ENCODE data around the gene POFUT1.

POFUT1 gene

DNA sequence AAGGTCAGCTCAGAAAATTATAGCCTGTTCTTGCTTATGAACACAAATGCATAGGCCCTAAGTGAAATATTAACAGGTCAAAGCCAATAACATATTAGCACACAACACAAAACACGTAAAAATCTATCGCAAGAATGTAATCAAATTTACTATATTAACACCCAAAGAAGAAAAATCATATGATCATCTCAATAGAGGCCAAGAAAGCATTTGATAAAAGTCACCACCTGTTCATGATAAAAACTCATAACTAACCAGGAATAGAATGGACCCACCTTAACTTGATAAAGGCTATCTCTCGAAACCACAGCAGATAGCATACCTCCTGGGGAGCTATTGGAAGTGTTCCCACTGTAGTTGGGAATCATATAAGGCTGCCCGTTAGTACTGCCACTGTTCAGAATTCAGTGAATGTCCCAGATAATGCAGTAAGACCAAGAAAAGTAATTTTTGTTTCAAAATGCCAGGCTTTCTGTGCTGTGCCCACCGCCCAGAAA is 21.6 kb downstream of the POFUT1 start:
- Histone ChIP-seq H3K9ac (ENCODE audit: low read depth, low read length) (no peak overlapping the region), H3K27ac (ENCODE audit: low read depth, low read length) (no peak overlapping the region), H3K36me3 (ENCODE audit: insufficient read depth, low read length) (peaks cover 86% of the 10 kb centered on the region), H3K27me3 (ENCODE audit: insufficient read depth, low read length) (no peaks in the 10 kb centered on the region), H3K4me3 (ENCODE audit: low read length) (no peak overlapping the region), H3K4me1 (ENCODE audit: insufficient read depth, low read length) (no peaks in the 10 kb centered on the region), H3K9me3 (ENCODE audit: insufficient read depth, low read depth, low read length) (no peaks in the 10 kb centered on the region)
- 95% methylated on average over 5 of the region's 5 CpGs for WGBS

DNA sequence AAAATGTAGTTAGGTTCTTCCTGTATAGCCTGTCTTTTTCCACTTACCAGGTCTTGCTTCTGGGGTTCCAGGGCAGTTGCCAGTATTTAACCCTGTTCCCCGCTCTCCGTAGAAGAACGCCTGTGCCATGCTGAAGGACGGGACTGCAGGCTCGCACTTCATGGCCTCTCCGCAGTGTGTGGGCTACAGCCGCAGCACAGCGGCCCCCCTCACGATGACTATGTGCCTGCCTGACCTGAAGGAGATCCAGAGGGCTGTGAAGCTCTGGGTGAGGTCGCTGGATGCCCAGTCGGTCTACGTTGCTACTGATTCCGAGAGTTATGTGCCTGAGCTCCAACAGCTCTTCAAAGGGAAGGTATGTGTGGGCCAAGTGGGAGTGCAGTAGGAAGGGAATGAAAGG is 23.0 kb downstream of the POFUT1 start:
- Histone ChIP-seq H3K9me3 (ENCODE audit: insufficient read depth, low read depth, low read length) (no peaks in the 10 kb centered on the region), H3K27me3 (ENCODE audit: insufficient read depth, low read length) (no peaks in the 10 kb centered on the region), H3K36me3 (ENCODE audit: insufficient read depth, low read length) (peaks cover 91% of the 10 kb centered on the region), H3K27ac (ENCODE audit: low read depth, low read length) (no peak overlapping the region), H3K4me1 (ENCODE audit: insufficient read depth, low read length) (no peaks in the 10 kb centered on the region), H3K4me3 (ENCODE audit: low read length) (no peak overlapping the region), H3K9ac (ENCODE audit: low read depth, low read length) (no peak overlapping the region)
- WGBS, result 97% methylated on average over 13 of the region's 13 CpGs

DNA sequence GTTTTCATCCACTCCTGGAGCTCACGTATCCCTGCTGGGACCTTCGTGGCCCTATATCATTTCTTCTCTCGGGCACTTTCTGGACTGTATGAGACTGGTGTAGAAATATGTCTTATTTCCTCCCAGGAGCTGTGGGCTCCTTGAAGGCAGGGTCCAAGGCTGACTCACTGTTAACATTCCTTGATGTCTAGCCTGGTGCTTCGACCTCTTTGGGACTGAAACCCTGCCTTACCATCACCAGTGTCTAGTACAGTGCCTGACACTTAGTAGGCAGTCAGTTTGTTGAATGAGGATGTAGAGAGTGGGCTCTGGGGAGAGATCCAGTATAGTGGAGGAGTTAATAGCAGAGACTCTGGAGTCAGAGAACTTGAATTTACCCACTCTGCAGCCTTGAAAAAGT is 23.6 kb downstream of the POFUT1 start:
- 94% methylated on average over 4 of the region's 4 CpGs for WGBS
- Histone ChIP-seq H3K36me3 (ENCODE audit: insufficient read depth, low read length) (peaks cover 89% of the 10 kb centered on the region), H3K9me3 (ENCODE audit: insufficient read depth, low read depth, low read length) (no peaks in the 10 kb centered on the region), H3K4me1 (ENCODE audit: insufficient read depth, low read length) (no peaks in the 10 kb centered on the region), H3K9ac (ENCODE audit: low read depth, low read length) (no peak overlapping the region), H3K27ac (ENCODE audit: low read depth, low read length) (no peak overlapping the region), H3K27me3 (ENCODE audit: insufficient read depth, low read length) (no peaks in the 10 kb centered on the region), H3K4me3 (ENCODE audit: low read length) (no peak overlapping the region)

DNA sequence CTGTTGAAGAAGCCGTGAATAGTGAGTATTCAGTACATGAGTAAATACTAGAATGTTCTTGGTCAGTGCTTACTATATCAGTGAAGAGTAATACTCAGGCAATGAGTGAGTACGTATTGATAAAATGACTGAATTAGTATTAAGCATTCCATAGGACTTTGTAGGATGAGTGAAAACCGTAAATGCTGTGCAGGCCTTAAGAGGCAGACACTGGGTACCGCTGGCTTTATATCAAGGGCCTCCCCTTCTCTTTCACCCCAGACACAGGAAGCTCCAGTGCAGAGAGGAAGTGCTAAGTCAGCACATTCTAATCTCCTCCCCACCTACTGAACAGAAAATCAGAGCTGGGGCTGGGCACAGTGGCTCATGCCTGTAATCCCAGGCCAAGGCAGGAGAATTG is 24.2 kb downstream of the POFUT1 start:
- Histone ChIP-seq H3K27ac (ENCODE audit: low read depth, low read length) (no peak overlapping the region), H3K9me3 (ENCODE audit: insufficient read depth, low read depth, low read length) (no peaks in the 10 kb centered on the region), H3K36me3 (ENCODE audit: insufficient read depth, low read length) (peaks cover 83% of the 10 kb centered on the region), H3K27me3 (ENCODE audit: insufficient read depth, low read length) (no peaks in the 10 kb centered on the region), H3K4me3 (ENCODE audit: low read length) (no peak overlapping the region), H3K9ac (ENCODE audit: low read depth, low read length) (no peak overlapping the region), H3K4me1 (ENCODE audit: insufficient read depth, low read length) (no peaks in the 10 kb centered on the region)
- WGBS, result 94% methylated on average over 4 of the region's 4 CpGs

DNA sequence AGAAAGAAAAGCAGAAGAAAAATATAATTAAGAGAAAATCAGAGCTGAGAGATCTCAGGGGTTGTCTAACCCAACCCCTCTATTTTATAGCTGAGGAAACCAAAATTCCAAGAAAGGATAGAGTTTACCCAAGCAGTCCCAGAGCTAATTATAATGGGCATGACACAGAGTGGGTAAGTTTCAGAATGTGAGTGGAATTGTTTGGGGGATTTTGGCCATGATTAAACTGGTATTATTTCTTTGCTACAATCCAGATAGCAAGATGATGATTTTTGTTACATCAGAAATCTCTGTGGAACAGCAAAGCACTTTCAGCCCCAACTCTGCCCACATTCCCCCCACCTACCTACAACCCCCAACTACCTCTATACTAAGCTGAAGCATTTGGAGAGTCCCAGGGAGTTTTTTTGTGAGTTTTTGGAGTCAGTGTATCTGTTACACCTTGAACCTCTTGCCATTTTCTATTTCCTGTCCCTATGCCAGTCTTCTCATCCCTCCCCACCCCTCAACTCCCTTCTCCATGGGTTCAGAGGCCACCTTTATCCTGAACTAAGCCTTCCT is 24.7 kb downstream of the POFUT1 start:
- Histone ChIP-seq H3K4me1 (ENCODE audit: insufficient read depth, low read length) (no peaks in the 10 kb centered on the region), H3K27ac (ENCODE audit: low read depth, low read length) (no peak overlapping the region), H3K4me3 (ENCODE audit: low read length) (no peak overlapping the region), H3K9ac (ENCODE audit: low read depth, low read length) (no peak overlapping the region), H3K27me3 (ENCODE audit: insufficient read depth, low read length) (no peaks in the 10 kb centered on the region), H3K9me3 (ENCODE audit: insufficient read depth, low read depth, low read length) (no peaks in the 10 kb centered on the region), H3K36me3 (ENCODE audit: insufficient read depth, low read length) (peaks cover 79% of the 10 kb centered on the region)

DNA sequence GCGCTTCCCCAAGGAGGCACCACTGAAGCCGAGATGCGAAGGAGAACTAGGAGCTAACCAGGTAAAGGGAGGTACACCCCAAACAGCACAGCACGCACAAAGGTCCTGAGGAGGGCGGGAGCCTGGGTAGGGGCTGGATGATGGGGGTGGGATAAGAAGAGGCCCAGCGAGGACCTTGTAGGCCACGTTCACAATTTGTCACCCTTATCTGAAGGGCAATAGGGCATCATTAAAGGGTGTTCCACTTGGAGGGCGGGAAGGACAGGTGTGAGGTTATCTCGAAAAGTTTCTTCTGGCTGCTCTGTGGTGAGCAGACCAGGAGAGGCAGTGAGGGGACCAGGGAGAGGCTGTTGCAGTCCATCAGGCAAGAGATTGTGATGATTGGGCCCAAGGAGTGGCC is 25.6 kb downstream of the POFUT1 start:
- Histone ChIP-seq H3K9ac (ENCODE audit: low read depth, low read length) (no peak overlapping the region), H3K27ac (ENCODE audit: low read depth, low read length) (no peak overlapping the region), H3K36me3 (ENCODE audit: insufficient read depth, low read length) (peaks cover 70% of the 10 kb centered on the region), H3K4me1 (ENCODE audit: insufficient read depth, low read length) (no peaks in the 10 kb centered on the region), H3K4me3 (ENCODE audit: low read length) (no peak overlapping the region), H3K27me3 (ENCODE audit: insufficient read depth, low read length) (no peaks in the 10 kb centered on the region), H3K9me3 (ENCODE audit: insufficient read depth, low read depth, low read length) (no peaks in the 10 kb centered on the region)
- 95% methylated on average over 9 of the region's 9 CpGs for WGBS

DNA sequence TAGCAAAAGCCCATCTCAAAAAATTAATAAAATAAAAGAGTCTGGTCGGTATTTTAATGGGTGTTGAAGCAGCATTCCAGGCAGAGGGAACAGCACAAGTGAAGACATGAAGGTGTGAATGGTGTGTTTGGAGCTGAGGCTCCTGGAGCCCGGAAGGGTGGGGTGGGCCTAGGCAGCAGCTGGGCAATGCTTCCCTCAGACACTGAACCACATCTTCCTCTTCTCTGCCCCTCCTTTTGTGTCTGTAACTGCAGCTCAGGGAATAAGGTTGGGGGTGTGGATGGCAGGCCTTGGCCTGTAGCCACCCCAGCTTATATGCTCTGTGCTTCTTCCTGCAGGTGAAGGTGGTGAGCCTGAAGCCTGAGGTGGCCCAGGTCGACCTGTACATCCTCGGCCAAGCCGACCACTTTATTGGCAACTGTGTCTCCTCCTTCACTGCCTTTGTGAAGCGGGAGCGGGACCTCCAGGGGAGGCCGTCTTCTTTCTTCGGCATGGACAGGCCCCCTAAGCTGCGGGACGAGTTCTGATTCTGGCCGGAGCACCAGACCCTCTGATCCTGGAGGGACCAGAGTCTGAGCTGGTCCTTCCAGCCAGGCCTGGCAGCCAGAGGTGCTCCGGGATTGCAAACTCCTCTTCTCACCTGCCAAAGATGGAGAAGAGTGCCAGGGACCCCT is 26.6 kb downstream of the POFUT1 start:
- no peaks in the 10 kb centered on the region for H3K27me3 ChIP-seq (ENCODE audit: insufficient read depth, low read length)
- H3K9ac ChIP-seq (ENCODE audit: low read depth, low read length), result no peak overlapping the region
- no peaks in the 10 kb centered on the region for H3K9me3 ChIP-seq (ENCODE audit: insufficient read depth, low read depth, low read length)
- peaks cover 5% of the 10 kb centered on the region; the same call in 1 of the 2 replicates for H3K4me1 ChIP-seq (ENCODE audit: insufficient read depth, low read length)
- H3K4me3 ChIP-seq (ENCODE audit: low read length), result no peak overlapping the region
- 93% methylated on average over 12 of the region's 13 CpGs for WGBS
- peaks cover 60% of the 10 kb centered on the region for H3K36me3 ChIP-seq (ENCODE audit: insufficient read depth, low read length)
- no peak overlapping the region for H3K27ac ChIP-seq (ENCODE audit: low read depth, low read length)

DNA sequence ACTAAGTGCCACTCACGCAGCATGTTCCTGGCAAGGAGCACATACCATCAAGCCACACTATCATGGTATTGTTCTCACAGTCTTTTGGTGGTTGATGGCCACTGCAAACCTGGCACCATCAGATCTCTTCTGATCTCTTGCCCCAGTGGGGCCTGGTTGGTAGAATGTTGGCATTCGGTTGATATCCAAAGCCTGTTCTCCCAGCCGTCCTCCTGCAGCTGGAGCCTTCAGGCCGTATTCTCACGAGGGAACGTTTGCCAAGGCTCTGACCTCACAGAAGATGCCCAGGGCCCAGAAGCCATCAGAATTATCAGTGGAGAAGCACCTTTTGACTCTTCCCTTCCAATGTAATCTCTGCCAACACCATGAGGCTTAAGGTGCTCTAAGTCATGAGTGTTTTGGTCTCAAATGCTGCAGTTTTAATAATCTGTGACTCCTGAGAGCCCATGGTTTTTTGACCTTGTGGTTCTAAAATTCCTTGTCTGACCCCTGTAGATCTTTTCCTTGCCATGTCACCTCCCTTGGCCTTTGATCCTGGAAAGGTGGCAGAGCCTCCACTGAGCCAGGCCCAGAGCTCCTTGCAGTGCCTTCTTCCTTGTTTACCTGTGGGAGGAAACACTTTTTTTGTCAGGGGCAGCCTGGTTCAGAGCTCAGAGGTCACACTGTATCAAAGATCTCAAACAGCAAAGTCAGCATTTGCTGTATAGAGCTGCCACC is 27.8 kb downstream of the POFUT1 start:
- H3K9me3 ChIP-seq (ENCODE audit: insufficient read depth, low read depth, low read length), result no peaks in the 10 kb centered on the region
- no peak overlapping the region for H3K4me3 ChIP-seq (ENCODE audit: low read length)
- peaks cover 14% of the 10 kb centered on the region for H3K4me1 ChIP-seq (ENCODE audit: insufficient read depth, low read length)
- no peaks in the 10 kb centered on the region for H3K27me3 ChIP-seq (ENCODE audit: insufficient read depth, low read length)
- no peak overlapping the region for H3K27ac ChIP-seq (ENCODE audit: low read depth, low read length)
- WGBS, result 96% methylated on average over 6 of the region's 6 CpGs
- H3K9ac ChIP-seq (ENCODE audit: low read depth, low read length), result no peak overlapping the region
- H3K36me3 ChIP-seq (ENCODE audit: insufficient read depth, low read length), result peaks cover 54% of the 10 kb centered on the region

DNA sequence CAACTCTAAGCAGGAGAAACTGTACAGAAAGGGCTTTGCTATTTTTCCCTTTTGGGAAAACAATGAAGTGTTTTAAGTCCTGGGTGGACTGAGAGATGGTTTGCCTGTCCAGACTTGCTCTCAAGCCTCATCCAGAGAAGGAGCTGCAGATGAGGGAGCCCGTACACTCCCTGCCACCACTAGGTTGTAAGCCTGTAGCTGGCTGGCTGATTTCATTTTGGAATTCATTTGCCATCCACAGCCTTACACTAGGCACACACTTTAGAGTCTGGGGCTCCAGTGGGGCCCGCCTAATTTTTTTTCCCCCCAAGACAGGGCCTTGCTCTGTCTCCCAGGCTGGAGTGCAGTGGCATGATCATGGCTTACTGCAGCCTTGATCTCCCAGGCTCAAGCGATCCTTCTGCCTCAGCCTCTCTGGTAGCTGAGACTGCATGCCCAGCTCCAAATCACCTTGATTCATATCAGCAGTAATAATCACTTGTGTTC is 28.4 kb downstream of the POFUT1 start:
- WGBS, result 98% methylated on average over 3 of the region's 3 CpGs
- Histone ChIP-seq H3K9me3 (ENCODE audit: insufficient read depth, low read depth, low read length) (no peaks in the 10 kb centered on the region), H3K9ac (ENCODE audit: low read depth, low read length) (no peak overlapping the region), H3K36me3 (ENCODE audit: insufficient read depth, low read length) (peaks cover 48% of the 10 kb centered on the region), H3K4me1 (ENCODE audit: insufficient read depth, low read length) (peaks cover 16% of the 10 kb centered on the region), H3K27ac (ENCODE audit: low read depth, low read length) (no peak overlapping the region), H3K27me3 (ENCODE audit: insufficient read depth, low read length) (no peaks in the 10 kb centered on the region), H3K4me3 (ENCODE audit: low read length) (no peak overlapping the region)

DNA sequence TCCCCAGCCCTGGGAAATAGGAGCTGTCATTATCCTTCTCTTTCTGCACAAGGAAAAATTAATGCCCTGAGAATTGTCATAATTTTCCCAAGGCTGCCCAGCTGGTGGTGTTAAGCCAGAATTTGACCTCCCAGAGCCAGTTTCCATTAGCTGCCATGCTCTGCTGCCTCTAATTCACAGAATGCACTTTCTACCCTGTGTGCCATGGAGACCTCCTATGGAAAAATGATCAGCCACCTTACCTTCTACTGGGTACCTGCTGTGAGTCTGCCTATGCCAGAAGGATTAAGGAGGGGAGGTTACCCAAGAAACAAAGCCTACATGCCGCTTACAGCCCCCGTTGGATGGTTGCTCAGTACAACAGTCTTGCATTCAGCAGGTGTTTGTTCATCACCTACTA is 29.1 kb downstream of the POFUT1 start:
- H3K27ac ChIP-seq (ENCODE audit: low read depth, low read length), result no peak overlapping the region
- peaks cover 41% of the 10 kb centered on the region for H3K36me3 ChIP-seq (ENCODE audit: insufficient read depth, low read length)
- no peak overlapping the region for H3K9ac ChIP-seq (ENCODE audit: low read depth, low read length)
- 96% methylated on average over 2 of the region's 2 CpGs for WGBS
- H3K4me1 ChIP-seq (ENCODE audit: insufficient read depth, low read length), result peaks cover 16% of the 10 kb centered on the region
- no peaks in the 10 kb centered on the region for H3K9me3 ChIP-seq (ENCODE audit: insufficient read depth, low read depth, low read length)
- no peaks in the 10 kb centered on the region for H3K27me3 ChIP-seq (ENCODE audit: insufficient read depth, low read length)
- no peak overlapping the region for H3K4me3 ChIP-seq (ENCODE audit: low read length)

DNA sequence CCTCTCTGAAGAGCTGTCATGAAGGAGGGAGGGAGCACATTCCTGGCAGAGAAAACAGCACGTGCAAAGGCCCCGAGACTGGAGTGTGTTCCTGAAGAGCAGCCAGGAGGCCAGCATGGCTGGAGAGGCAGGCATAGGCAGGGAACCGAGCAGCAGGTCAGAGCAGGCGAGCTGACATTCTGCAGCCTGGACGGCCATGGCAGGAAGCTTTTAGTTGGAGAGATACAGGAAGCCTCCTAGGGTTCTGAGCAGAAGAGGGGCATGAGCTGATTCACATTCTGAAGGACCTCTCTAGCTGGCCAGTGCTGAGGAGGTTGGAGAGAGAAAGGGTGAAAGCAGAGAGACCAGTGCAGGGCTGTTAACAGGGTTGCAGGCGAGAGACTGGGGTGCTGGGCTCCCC is 29.7 kb downstream of the POFUT1 start:
- H3K4me3 ChIP-seq (ENCODE audit: low read length), result no peak overlapping the region
- peaks cover 35% of the 10 kb centered on the region for H3K36me3 ChIP-seq (ENCODE audit: insufficient read depth, low read length)
- H3K27me3 ChIP-seq (ENCODE audit: insufficient read depth, low read length), result no peaks in the 10 kb centered on the region
- H3K4me1 ChIP-seq (ENCODE audit: insufficient read depth, low read length), result peaks cover 16% of the 10 kb centered on the region
- 89% methylated on average over 6 of the region's 6 CpGs for WGBS
- no peak overlapping the region for H3K9ac ChIP-seq (ENCODE audit: low read depth, low read length)
- H3K9me3 ChIP-seq (ENCODE audit: insufficient read depth, low read depth, low read length), result no peaks in the 10 kb centered on the region
- no peak overlapping the region for H3K27ac ChIP-seq (ENCODE audit: low read depth, low read length)
